Measurements from ENCODE around the gene GDF15. TPM values are rescaled to one million over a fixed set of nuclear protein-coding genes. Genes with fewer than 3 reads are reported as not detected.
"Not testable (repeated sequence)": the region's sequence is repeated elsewhere in the genome, so short reads cannot be mapped to it uniquely, and the experiment has no call there.

Gene GDF15
- total RNA-seq, 1 donor: 28.9 TPM

DNA sequence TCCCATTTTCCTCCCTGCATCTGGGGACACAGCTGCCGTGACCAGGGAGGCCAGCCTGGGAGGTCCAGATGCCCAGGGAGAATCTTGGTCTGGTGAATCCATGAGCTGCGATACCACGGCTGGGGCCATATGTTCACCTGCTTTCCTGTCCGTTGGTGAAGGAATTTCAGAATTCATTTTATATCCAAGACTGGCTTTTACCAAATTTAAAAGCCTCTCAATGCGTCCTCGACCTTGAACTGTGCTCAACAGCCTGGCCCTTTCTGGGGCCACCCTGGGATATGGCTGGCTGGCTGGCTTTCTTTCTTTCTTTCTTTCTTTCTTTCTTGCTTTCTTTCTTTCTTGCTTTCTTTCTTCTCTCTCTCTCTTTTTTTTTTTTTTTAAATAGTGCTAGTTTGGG, 22.2 kb upstream of the GDF15 start:
- no peak for TF ChIP-seq CTCF (IDR thresholded peaks at IDR 0.05; ENCODE audit: insufficient read depth, low read depth, low read length)
- no peak for DNase-seq (ENCODE audit: low read depth)
- no peak overlapping the region for H3K4me3 ChIP-seq (ENCODE audit: low read depth, low read length)

- DNase-seq (ENCODE audit: low read depth): peak; percentile 62
- H3K4me3 ChIP-seq (ENCODE audit: low read depth, low read length): not testable (repeated sequence)
These were observed 21.6 kb upstream of the GDF15 start for GRCh38 chr19:18364277-18364825.

GRCh38 chr19:18364826-18365528, 21.0 kb upstream of the GDF15 start:
- no peak for TF ChIP-seq CTCF (IDR thresholded peaks at IDR 0.05; ENCODE audit: insufficient read depth, low read depth, low read length)
- no peak overlapping the region for H3K4me3 ChIP-seq (ENCODE audit: low read depth, low read length)
- peak; percentile 100 for DNase-seq (ENCODE audit: low read depth)

- no peak overlapping the region for H3K4me3 ChIP-seq (ENCODE audit: low read depth, low read length)
- DNase-seq (ENCODE audit: low read depth): no peak
- no peak for TF ChIP-seq CTCF (IDR thresholded peaks at IDR 0.05; ENCODE audit: insufficient read depth, low read depth, low read length)
These were observed 19.9 kb upstream of the GDF15 start for GRCh38 chr19:18366021-18366435.

DNA sequence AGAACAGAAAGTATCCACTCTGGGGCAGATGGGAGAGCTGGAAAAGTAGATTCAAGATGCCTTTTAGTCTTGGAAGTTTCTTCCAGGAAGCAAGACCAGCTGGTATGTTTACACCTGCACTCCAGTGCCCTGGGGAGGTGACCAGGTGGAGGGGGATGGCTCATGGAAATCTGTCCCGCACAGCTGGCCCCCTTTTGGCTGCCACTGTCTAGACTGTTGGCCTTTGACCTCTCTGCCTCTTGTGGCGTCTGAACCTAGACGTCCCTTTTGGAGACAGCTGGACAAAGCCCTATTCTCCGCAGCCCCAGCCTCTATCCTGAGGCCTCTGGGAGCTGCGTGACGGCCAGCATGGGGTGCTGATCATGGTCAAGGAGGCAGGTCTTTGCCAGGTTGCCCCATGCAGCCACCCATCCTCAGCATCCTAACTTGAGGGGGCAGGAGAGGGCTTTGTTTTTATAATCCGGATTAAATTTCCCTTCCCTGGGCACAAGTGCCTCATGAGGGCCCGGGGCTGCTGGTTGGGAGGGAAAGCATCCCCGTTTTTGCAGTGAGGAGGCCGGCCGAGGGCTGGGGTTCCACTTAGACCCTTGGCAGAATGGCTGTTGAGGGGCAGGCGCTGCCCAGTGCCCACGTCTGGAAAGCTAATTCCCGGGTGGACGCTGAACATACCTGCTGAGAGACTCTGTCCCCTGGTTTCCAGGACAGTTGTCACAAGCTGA, 17.3 kb upstream of the GDF15 start:
- no peak for TF ChIP-seq CTCF (IDR thresholded peaks at IDR 0.05; ENCODE audit: insufficient read depth, low read depth, low read length)
- no peak overlapping the region for H3K4me3 ChIP-seq (ENCODE audit: low read depth, low read length)
- no peak for DNase-seq (ENCODE audit: low read depth)

DNA sequence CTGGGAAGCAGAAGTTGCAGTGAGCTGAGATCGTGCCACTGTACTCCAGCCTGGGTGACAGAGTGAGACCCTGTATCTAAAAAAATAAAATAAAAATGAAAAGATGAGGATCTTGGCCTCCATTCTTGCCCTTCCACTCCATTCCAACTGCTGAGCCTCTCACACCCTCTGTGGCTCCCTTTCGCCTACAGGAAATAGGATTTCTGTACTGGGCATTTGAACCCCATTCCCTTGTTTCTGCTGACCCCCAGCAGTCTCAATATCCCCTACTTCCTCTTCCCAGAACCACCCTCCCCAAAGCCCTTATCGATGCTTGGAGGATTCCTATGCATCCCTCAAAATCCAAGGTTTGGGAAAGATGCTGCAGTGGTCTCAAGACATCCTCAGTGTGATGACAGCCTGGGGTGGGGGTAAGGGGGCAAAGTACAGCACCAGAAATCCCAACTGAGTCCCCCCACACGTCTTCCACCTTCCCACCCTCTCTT, 12.5 kb upstream of the GDF15 start:
- H3K4me3 ChIP-seq (ENCODE audit: low read depth, low read length): no peak overlapping the region
- no peak for TF ChIP-seq CTCF (IDR thresholded peaks at IDR 0.05; ENCODE audit: insufficient read depth, low read depth, low read length)
- DNase-seq (ENCODE audit: low read depth): no peak

- TF ChIP-seq CTCF (IDR thresholded peaks at IDR 0.05; ENCODE audit: insufficient read depth, low read depth, low read length): no peak
- no peak overlapping the region for H3K4me3 ChIP-seq (ENCODE audit: low read depth, low read length)
These were observed 11.9 kb upstream of the GDF15 start for GRCh38 chr19:18373892-18374629.

More at GRCh38 chr19:18373892-18374629, 11.9 kb upstream of the GDF15 start:
- DNase-seq (ENCODE audit: low read depth): peak; percentile 99

All from fibroblast of villous mesenchyme (primary cell).